Cardiac muscle cell (in vitro differentiated cells and primary cell): ENCODE results near the gene ATRIP. TPM values are rescaled to one million over a fixed set of nuclear protein-coding genes. Genes with fewer than 3 reads are reported as not detected.
"Not testable (repeated sequence)": the region's sequence is repeated elsewhere in the genome, so short reads cannot be mapped to it uniquely, and the experiment has no call there.

ENCODE experiments used
- DNase-seq, 2 donors: peaks; one replicate each; pipeline versions ENCODE4 v3.0.0 to v3.0.0-alpha.2; 2010 to 2017; ENCODE audit warnings: low read depth in 1 of 2, low spot score in 1 of 2
- H3K27ac ChIP-seq: fragments of 200-600 bp; sonication (generic); 2 replicates; pipeline ENCODE4 v1.5.1; 2016
- H3K27me3 ChIP-seq: fragments of 200-600 bp; sonication (generic); 2 replicates; pipeline ENCODE4 v1.6.0; 2016; ENCODE audit warnings: control low read depth
- H3K36me3 ChIP-seq: fragments of 200-600 bp; sonication (generic); 2 replicates; pipeline ENCODE4 v1.5.1; 2016; ENCODE audit warnings: control low read depth
- H3K4me1 ChIP-seq: fragments of 200-600 bp; sonication (generic); 2 replicates; pipeline ENCODE4 v1.8.1; 2017; ENCODE audit warnings: low read depth, mild to moderate bottlenecking, mixed run types
- H3K4me3 ChIP-seq: fragments of 200-600 bp; sonication (generic); 2 replicates; pipeline ENCODE4 v1.5.1; 2016; ENCODE audit warnings: mild to moderate bottlenecking
- H3K9me3 ChIP-seq: fragments of 200-600 bp; sonication (generic); 2 replicates; pipeline ENCODE4 v1.5.1; 2017; ENCODE audit warnings: low read depth, mild to moderate bottlenecking, control low read depth
- polyA plus RNA-seq: library from polyadenylated mRNA; unstranded; fragments of >200 nt; fragmentation: Nextera tagmentation; extraction: Ambion mirVana; gene quantifications from 2 replicates; pipeline ENCODE4 v1.2.1, GENCODE V29; 2016
- total RNA-seq: library from RNA; depleted of rRNA; stranded (reverse); fragments of >200 nt; gene quantifications from 2 replicates; pipeline ENCODE4 v1.2.3, GENCODE V29; 2016
- TF ChIP-seq, protein P1 (sequence below): IDR thresholded peaks from 2 replicates; pipeline ENCODE4 v1.5.1; 2012; ENCODE audit warnings: low read depth, mild to moderate bottlenecking, low read length

The ATRIP gene
- total and polyA plus RNA-seq, 2 experiments from 2014 or later = 6.4 to 8.7 TPM

DNA sequence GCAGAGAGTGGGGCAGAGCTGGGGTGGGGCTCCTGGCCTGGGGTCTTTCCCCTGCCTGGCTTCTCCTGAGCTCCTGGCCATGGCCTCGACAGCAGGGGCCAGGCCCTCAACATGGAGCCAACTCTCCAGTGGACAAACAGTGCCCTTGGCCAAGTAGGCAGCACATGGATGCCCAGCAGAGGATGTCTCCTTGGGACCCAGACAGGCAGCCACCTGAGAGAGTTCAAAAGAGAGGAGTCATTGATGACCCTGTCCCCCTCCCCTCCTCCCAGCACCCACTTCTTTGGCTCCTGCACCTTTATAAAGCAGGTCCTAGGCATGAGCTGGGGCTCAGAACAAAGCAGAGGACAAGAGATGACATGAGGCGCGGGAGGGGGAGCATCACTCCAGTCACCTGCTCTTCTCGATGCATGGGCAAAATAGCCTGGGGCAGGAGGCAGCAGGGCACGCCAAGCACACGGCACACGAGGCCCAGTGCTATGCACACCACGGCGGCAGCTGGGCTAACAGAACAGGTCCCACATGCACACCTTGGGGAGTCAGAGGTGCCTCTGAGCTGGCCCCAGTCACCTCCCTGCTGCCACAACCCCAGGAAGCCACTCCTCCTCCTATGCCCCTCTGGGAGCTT lies 30.0 kb downstream of the ATRIP start:
- DNase-seq = no peak
- Histone ChIP-seq H3K27me3 (no peaks in the 10 kb centered on the region), H3K4me1 (peaks cover 21% of the 10 kb centered on the region), H3K9me3 (no peaks in the 10 kb centered on the region), H3K27ac (no peak overlapping the region), H3K4me3 (no peak overlapping the region), H3K36me3 (no peaks in the 10 kb centered on the region)
- TF ChIP-seq, protein P1, sequence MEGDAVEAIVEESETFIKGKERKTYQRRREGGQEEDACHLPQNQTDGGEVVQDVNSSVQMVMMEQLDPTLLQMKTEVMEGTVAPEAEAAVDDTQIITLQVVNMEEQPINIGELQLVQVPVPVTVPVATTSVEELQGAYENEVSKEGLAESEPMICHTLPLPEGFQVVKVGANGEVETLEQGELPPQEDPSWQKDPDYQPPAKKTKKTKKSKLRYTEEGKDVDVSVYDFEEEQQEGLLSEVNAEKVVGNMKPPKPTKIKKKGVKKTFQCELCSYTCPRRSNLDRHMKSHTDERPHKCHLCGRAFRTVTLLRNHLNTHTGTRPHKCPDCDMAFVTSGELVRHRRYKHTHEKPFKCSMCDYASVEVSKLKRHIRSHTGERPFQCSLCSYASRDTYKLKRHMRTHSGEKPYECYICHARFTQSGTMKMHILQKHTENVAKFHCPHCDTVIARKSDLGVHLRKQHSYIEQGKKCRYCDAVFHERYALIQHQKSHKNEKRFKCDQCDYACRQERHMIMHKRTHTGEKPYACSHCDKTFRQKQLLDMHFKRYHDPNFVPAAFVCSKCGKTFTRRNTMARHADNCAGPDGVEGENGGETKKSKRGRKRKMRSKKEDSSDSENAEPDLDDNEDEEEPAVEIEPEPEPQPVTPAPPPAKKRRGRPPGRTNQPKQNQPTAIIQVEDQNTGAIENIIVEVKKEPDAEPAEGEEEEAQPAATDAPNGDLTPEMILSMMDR = no peak

GRCh38 chr3:48477959-48478520 lies 31.5 kb downstream of the ATRIP start:
- H3K4me1 ChIP-seq = peaks cover 11% of the 10 kb centered on the region
- TF ChIP-seq, protein P1 = no peak
- no peaks in the 10 kb centered on the region for H3K27me3 ChIP-seq
- no peak for DNase-seq
- no peaks in the 10 kb centered on the region for H3K9me3 ChIP-seq
- no peaks in the 10 kb centered on the region for H3K36me3 ChIP-seq
- no peak overlapping the region for H3K27ac ChIP-seq
- H3K4me3 ChIP-seq = no peak overlapping the region

GRCh38 chr3:48478626-48479555 lies 32.4 kb downstream of the ATRIP start:
- DNase-seq = no peak
- Histone ChIP-seq H3K36me3 (no peaks in the 10 kb centered on the region), H3K27ac (no peak overlapping the region), H3K27me3 (no peaks in the 10 kb centered on the region), H3K4me3 (no peak overlapping the region), H3K9me3 (no peaks in the 10 kb centered on the region), H3K4me1 (peaks cover 5% of the 10 kb centered on the region)
- TF ChIP-seq, protein P1 = no peak

DNA sequence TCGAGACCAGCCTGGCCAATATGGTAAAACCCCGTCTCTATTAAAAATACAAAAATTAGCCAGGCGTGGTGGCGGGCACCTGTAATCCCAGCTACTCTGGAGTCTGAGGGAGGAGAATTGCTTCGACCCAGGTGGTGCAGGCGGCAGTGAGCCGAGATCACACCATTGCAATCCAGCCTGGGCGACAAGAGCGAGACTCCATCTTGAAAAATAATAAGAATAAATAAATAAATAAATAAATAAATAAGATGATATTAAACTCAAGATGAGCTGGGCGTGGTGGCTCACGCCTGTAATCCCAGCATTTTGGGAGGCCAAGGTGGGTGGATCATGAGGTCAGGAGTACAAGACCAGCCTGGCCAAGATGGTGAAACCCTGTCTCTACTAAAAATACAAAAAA lies 34.4 kb downstream of the ATRIP start:
- not testable (repeated sequence) for DNase-seq, H3K27me3 ChIP-seq

DNA sequence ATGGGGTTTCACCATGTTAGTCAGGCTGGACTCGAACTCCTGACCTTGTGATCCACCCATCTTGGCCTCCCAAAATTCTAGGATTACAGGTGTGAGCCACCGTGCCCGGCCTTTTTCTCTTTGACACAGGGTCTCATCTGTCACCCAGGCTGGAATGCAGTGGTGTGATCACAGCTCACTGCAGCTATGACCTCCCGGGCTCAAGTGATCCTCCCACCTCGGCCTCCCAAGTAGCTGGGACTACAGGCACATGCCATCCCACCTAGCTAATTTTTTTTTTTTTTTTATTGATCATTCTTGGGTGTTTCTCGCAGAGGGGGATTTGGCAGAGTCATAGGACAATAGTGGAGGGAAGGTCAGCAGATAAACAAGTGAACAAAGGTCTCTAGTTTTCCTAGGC lies 36.3 kb downstream of the ATRIP start:
- H3K4me3 ChIP-seq, H3K36me3 ChIP-seq, H3K27ac ChIP-seq, H3K9me3 ChIP-seq, H3K4me1 ChIP-seq, DNase-seq, H3K27me3 ChIP-seq: not testable (repeated sequence)

More for the DNA sequence above, 34.4 kb downstream of the ATRIP start:
- H3K4me1 ChIP-seq, H3K4me3 ChIP-seq, H3K9me3 ChIP-seq, H3K36me3 ChIP-seq, H3K27ac ChIP-seq: not testable (repeated sequence)

DNA sequence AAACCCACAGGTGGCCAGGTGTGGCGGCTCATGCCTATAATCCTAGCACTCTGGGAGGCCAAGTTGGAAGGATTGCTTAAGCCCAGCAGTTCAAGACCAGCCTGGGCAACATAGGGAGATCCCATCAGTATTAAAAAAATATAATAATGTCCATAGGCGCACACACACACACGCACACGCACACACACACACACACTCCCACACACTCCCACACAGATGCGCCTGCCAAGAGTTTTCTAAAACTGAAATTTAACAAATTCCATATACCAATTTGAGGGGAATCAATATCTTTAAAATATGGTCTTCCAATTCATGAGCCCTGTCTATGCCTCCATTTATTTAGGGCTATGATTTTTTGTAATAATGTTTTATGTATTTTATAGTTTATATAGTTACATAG lies 40.4 kb downstream of the ATRIP start:
- Histone ChIP-seq H3K27ac (no peak overlapping the region), H3K36me3 (no peaks in the 10 kb centered on the region), H3K9me3 (no peaks in the 10 kb centered on the region), H3K4me1 (no peaks in the 10 kb centered on the region), H3K27me3 (no peaks in the 10 kb centered on the region), H3K4me3 (no peak overlapping the region)
- no peak for DNase-seq
- TF ChIP-seq, protein P1 = no peak
